T-helper 2 cell (primary cell): ENCODE measurements around the gene FAM222A.
"Not testable (repeated sequence)": the region's sequence is repeated elsewhere in the genome, so short reads cannot be mapped to it uniquely, and the experiment has no call there.

Source experiments
- DNase-seq, 5 experiments: peaks; one replicate each; pipeline versions ENCODE4 v3.0.0 to v3.0.0-alpha.2; 2012 to 2022

The FAM222A gene

GRCh38 chr12:109693653-109694600, 19.7 kb upstream of the FAM222A start:
- DNase-seq, result no peak

GRCh38 chr12:109694629-109695028, 19.0 kb upstream of the FAM222A start:
- DNase-seq, result not testable (repeated sequence)

DNA sequence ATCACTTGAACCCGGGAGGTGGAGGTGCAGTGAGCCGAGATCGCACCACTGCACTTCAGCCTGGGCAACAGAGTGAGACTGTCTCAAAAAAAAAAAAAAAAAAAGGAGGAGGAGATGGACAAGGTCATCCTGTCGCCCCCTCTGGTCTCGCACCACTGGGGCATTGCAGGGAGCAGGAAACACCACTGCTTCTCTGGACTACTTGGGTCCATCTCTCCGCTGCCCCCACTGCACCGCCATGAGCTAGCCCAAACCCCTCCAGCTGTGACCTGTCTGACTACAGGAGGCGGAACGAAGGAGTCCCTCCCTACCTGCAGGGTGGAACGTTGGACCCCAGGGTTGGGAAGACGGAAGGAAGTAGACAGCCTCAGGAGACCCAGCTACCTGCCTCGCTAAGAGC, 18.2 kb upstream of the FAM222A start:
- no peak for DNase-seq

DNA sequence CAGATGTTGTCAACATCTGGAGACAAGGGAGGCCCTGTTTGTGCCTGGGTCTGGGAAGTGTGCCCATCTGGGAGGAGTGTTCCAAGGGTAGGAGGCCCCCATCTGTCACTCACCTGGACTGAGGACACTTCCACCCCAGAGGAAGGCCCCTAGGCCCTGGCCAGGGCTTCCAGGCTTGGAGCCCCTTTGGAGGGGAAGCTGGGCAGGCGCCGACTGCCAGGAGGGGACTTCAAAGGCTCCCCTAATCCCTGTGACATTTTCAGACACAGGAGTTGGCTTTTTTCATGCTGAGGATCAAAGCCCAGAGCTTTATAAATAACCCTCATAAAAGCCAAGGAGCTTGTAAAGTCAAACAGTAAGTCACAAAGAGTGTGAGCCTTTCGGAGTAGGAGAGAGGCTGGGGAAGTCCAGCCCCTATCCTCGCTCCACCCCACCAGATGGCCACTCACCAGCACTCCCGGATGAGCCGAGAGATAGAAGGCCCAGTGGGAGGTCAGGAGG, 17.6 kb upstream of the FAM222A start:
- DNase-seq, result no peak

DNA sequence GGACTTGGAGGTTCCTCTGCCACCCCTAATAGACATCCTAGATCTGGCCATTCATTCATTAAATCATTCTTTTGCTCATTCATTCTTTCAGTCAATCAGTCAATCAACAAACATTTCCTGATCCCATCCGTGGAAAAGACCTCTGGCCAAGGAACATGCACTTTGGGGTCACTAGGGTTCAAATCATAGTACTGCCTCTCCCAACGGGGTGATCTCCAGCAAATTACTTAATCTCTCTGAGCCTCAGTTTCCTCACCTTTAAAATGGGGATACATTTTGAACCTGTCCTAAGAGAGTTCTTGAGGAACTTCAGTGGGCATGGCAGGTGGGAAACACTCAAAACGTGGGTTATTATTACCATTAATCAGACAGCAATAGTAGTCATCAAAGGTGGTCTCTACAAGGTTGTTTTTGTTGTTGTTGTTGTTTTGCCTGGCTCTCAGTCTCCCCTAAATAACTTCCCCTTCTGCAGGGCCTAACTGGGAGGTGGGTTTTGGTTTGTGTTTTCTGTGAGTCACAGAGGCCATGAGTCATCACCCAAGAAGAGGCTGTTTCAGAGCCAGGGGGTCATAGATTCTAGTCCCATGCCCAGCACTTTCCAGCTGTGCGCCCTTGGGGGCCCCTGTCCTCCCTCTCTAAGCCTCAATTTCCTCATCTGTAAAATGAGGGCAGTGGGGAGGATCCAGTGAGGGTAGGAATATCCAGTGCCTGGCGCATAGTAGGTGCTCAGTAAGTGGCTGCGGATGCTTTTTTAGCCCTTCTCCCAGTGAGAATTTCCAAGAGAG, 16.9 kb upstream of the FAM222A start:
- DNase-seq, result no peak

GRCh38 chr12:109697270-109697553, 16.4 kb upstream of the FAM222A start:
- no peak for DNase-seq

- no peak for DNase-seq
These were observed 15.7 kb upstream of the FAM222A start for GRCh38 chr12:109697877-109698468.

DNA sequence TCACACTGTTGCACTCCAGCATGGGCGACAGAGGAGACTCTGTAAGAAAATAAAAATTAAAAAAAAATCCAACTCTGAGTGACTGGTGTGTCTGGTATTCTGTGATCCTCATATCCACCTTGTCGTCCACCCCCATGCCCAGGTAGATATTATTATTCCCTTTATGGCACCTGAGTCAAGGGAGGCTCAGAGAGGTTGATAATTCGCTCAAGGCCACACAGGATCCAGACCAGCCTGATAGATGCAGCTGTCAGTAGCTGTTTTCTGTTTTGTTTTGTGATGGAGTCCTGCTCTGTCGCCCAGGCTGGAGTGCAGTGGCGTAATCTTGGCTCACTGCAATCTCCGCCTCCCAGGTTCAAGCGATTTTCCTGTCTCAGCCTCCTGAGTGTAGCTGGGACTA, 14.8 kb upstream of the FAM222A start:
- DNase-seq, result no peak

GRCh38 chr12:109701064-109701463, 12.6 kb upstream of the FAM222A start:
- DNase-seq, result no peak

DNA sequence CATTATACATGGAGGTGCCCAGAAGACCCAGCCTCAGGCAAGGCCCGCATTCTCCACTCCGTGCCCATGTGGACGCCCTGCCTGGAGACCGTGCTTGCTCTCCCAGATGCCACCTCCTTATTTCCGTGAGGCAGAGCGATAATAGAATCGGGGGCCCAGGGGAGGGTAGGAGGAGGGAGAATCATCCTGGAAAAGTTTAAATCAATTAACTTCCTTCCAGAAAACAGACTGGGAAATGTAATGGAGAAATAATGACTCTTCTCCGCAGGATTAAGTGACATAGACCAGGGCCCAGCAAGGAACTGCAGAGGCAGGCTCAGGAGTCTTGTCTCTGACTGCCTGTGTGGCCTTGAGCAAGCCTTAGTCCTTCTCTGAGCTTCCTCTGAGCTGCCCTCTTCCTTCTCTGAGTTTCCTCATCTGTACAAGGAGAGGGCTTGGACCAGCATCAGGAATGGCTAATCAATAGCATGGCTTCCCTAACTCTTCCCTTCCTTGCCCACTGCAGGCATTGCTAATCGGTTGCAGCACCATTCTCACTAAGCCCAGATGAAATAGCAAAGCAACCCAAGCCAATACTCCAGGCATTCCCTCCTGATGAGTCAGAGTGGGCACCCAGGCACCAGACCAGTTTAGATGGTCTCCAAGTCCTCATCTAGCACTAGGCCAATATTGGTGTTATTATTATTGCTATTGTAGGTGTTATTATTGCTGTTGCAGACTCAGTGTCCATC, 11.3 kb upstream of the FAM222A start:
- DNase-seq, result no peak

DNA sequence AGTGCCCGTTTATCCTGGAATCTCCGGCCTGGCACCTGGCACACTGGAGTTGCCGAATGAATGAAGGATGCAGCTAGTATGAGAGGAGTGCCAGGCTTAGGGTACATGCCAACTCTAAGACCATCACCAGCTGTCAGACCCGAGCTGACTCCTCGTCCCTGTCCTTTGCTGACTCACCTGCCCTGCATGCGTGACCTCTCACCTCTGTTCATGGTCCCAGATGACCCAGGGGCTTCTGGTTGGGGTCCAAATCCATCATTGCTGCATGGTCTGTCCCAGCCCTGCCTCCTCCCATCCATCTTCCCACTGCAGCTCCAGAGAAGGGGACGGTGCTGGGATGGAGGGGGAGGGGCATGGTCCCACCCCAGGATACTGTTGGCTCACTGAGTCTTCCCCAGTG, 9.9 kb upstream of the FAM222A start:
- no peak for DNase-seq

- no peak for DNase-seq
These were observed 9.1 kb upstream of the FAM222A start for GRCh38 chr12:109704371-109705098.

- DNase-seq, result no peak
These were observed 8.3 kb upstream of the FAM222A start for GRCh38 chr12:109705291-109705690.

- DNase-seq, result no peak
These were observed 7.3 kb upstream of the FAM222A start for GRCh38 chr12:109706398-109706746.

DNA sequence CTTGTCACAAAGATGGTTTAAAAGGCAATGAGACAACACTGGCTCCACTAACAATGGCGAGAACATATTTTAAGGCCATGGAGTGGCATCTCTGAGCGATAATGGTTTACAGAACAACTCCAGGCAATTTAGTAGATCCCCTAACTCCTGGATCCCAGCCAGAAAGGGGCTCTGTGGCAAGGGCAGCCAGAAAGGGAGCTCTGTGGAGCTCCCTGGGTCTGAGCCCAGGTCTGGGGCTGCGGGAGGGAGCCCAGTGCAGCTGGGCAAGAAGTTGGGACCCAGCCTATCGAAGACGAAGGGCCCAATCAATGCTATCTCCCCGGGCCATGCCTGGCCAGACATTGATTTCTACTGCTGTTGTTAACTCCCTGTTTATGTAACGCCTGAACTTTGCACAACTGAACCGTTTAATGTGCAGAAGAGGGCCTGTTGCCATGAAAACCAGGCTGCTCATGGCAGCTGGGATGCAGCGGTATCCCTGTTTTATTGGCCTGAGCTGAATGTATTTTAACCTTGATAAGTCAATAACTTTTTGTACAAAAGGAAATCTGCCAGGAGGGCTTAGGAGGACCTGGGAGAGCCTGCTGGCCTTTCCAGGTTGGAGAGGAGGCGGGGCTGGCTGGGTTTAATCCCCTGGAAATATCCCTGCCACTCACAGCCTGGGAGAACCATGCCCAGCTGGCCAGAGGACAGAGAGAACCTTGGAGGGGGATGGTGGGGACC, 6.7 kb upstream of the FAM222A start:
- DNase-seq, result no peak

GRCh38 chr12:109707470-109707821, 6.2 kb upstream of the FAM222A start:
- DNase-seq, result no peak

DNA sequence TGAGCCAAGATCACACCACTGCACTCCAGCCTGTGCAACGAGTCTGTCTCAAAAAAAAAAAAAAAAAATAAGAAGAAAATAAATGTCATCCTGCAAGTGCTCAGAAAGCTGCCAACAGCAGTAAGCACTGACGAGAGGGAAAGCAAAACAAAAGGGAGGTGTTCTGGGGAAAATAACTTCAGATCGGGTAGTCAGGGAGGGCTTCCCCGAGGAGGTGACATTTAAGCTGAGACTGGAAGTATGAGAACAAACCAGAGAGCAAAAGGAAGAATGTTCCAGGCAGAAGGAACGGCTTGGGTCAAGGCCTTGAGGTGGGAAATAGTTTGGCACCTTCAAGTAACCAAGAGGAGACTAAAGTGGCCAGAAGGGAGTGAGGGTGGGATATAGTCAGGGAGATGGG, 4.7 kb upstream of the FAM222A start:
- DNase-seq, result no peak

DNA sequence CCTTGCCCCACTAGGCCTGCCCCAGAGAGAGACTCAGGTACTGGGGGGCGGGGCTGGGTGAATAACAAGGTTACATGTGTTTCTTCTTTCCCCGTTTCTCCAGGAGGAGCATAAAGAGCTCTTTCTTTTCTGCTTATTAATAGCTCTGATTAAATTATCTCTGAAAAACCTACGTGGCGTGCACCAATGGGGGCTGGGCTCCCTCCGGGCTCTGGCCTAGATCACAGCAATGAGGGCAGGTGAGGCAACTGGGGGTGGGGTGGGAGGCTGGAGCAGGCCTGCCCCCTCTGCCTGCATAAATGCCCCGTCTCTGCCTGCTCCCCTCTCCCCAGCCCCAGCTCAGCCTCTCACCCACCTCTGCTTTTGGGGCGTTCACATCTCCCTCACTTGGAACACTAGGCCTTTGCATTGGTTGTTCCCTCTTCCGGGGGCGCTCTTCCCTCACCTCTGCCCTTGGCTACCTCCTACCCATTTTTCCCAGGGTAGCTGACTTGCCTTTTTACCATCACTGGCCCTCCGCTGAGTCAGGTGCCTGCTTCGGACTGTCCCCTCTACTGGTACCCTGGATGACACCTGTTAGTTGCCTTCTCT, 4.1 kb upstream of the FAM222A start:
- no peak for DNase-seq

DNA sequence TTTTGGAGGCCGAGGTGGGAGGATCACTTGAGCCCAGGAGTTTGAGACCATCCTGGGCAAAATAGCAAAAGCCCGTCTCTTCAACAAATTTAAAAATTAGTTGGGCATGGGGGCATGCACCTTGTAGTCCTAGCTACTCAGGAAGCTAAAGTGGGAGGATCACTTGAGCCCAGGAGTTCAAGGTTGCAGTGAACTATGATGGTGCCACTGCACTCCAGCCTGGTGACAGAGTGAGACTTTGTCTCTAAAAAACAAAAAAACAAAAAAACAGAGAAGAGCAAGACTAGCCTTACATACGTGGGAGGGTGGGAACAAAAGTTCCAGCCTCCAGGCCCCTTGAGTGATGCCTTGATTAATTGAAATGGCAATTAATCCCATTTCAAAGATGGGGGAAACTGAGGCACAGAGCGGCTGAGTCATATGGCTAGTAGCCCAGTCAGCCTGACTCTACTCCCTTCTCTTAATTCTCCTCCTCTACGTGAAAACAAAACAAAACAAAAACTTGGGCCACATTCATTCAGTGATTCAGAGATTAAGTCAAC, 3.3 kb upstream of the FAM222A start:
- no peak for DNase-seq

DNA sequence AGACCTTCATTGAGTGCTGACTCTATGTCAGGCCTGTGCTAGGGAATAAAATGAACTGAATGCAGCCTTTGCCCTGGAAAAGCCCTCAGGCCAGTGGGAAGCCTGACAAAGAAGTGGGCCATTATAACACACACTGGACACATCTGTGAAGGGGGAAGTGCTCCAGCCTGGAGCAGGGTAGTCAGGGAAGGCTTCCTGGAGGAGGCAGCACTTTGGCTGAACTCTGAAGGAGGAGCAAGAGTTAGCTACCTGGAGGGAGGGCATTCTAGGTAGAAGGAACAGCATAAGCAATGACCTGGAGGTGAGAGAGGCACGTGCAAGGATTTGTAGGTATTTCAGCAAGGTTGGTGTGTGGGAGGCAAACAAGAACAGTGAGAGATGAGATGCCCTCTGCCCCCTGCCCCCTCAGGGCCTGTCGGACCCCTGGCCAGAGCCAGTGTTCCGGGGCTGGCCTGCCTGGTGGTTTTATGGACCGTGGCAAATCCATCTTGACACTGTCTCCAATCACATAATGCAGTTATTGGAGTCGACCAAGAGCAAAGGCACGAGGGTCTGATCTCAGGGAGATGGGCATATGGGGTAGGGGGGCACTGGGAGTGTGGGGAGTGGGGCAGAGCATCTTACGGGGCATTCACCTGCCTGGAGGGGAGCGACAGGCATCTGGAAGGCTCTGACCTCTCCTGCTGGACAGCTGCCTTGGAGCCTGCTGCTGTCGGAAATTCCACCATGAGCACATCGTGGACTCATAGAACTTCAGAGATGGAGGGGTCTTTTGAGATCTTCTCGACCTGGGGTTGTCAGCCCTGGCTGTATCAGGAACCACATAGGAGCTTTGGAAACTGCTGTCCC, 2.7 kb upstream of the FAM222A start:
- no peak for DNase-seq
